Measurements from ENCODE around the gene ZEB2.

DNA sequence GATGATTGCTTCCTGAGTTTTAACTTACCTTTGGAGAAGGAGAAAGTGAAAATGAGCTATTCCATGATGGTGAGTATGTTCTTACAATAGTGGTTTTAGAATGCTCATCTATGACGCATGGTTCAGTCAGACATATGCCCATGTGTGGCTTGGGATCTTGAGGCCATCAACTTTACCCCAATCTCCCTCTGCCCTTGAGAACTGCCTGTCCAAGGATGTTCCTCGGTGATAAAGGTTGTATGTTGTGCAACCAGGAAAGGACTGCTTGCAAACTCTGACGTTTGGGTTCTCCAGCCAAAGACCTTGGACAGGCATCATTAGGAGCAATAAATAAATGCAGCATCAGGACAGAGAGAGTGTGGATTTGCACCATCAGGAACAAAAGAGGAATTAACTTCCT, 165.0 kb downstream of the ZEB2 start:
- TF ChIP-seq FOXS1 (CRISPR knock-in tag; IDR thresholded peaks at IDR 0.05) (no peak), JUNB (IDR thresholded peaks at IDR 0.05) (no peak), CBX8 (IDR thresholded peaks at IDR 0.05) (no peak), EP300 (IDR thresholded peaks at IDR 0.05) (no peak), KDM1A (IDR thresholded peaks at IDR 0.05; ENCODE audit: low read depth) (no peak), POLR2A (IDR thresholded peaks at IDR 0.05; ENCODE audit: low read length) (no peak), PHF8 (IDR thresholded peaks at IDR 0.05; ENCODE audit: borderline replicate concordance, low read depth) (no peak), RNF2 (IDR thresholded peaks at IDR 0.05; ENCODE audit: borderline replicate concordance, low read depth) (no peak), MAFK (IDR thresholded peaks at IDR 0.05; ENCODE audit: partially characterized antibody) (no peak), BHLHE40 (IDR thresholded peaks at IDR 0.05; ENCODE audit: low read depth, low read length) (no peak), RCOR1 (IDR thresholded peaks at IDR 0.05; ENCODE audit: low read depth, low read length) (no peak)
- TF ChIP-seq, protein P1, sequence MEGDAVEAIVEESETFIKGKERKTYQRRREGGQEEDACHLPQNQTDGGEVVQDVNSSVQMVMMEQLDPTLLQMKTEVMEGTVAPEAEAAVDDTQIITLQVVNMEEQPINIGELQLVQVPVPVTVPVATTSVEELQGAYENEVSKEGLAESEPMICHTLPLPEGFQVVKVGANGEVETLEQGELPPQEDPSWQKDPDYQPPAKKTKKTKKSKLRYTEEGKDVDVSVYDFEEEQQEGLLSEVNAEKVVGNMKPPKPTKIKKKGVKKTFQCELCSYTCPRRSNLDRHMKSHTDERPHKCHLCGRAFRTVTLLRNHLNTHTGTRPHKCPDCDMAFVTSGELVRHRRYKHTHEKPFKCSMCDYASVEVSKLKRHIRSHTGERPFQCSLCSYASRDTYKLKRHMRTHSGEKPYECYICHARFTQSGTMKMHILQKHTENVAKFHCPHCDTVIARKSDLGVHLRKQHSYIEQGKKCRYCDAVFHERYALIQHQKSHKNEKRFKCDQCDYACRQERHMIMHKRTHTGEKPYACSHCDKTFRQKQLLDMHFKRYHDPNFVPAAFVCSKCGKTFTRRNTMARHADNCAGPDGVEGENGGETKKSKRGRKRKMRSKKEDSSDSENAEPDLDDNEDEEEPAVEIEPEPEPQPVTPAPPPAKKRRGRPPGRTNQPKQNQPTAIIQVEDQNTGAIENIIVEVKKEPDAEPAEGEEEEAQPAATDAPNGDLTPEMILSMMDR (IDR thresholded peaks at IDR 0.05) = no peak
- TF ChIP-seq, protein P2, sequence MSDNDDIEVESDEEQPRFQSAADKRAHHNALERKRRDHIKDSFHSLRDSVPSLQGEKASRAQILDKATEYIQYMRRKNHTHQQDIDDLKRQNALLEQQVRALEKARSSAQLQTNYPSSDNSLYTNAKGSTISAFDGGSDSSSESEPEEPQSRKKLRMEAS (IDR thresholded peaks at IDR 0.05) = no peak
